ENCODE data around the gene HDAC4. TPM values are rescaled to one million over a fixed set of nuclear protein-coding genes. Genes with fewer than 3 reads are reported as not detected.

HDAC4 gene
- total RNA-seq, 1 experiment from 2014 or later: 47.6 TPM

GRCh38 chr2:239396881-239397681, 3.7 kb downstream of the HDAC4 start:
- Histone ChIP-seq H3K4me2 (ENCODE audit: low read length) (no peak overlapping the region), H3K79me2 (ENCODE audit: insufficient read depth, low read length) (peaks cover 78% of the 10 kb centered on the region), H3K9me2 (ENCODE audit: insufficient read depth) (no peaks in the 10 kb centered on the region), H3K9ac (ENCODE audit: low read length) (no peak overlapping the region), H3K27ac (ENCODE audit: low read depth, low read length) (no peak overlapping the region), H3K9me3 (ENCODE audit: control insufficient read depth in 1 of 2, insufficient read depth in 1 of 2, low read depth in 1 of 2, low read length in 2 of 2) (no peaks in the 10 kb centered on the region), H3K36me3 (ENCODE audit: control insufficient read depth in 1 of 2, insufficient read depth in 2 of 2, low read length in 2 of 2) (no peaks in the 10 kb centered on the region; a peak in 1 of 4 replicates), H3K27me3 (ENCODE audit: insufficient read depth, low read length) (no peaks in the 10 kb centered on the region), H3K4me3 (replicated peaks in 1 of 2; ENCODE audit: low read depth in 1 of 2, low read length in 2 of 2) (no peak overlapping the region), H3K4me1 (ENCODE audit: control insufficient read depth in 1 of 2, insufficient read depth in 2 of 2, low read length in 2 of 2) (peaks cover 8 to 25% of the 10 kb centered on the region in 2 experiments; a peak in 3 of 4 replicates), H4K20me1 (ENCODE audit: insufficient read depth) (no peaks in the 10 kb centered on the region), H2AFZ (ENCODE audit: low read depth, low read length, poor library complexity, severe bottlenecking) (no peak overlapping the region)
- ATAC-seq (no peak), DNase-seq (ENCODE audit: low read depth, low spot score) (no peak)
- no TSS peak for BruUV-seq (replicated peaks)
- TF ChIP-seq MAX (IDR thresholded peaks at IDR 0.05) (0 out of 2 replicates have a peak, but pooled peaks have one; percentile 20), CBX3 (IDR thresholded peaks at IDR 0.05; ENCODE audit: low read depth) (no peak), ELF1 (IDR thresholded peaks at IDR 0.05; ENCODE audit: borderline replicate concordance, low read depth) (no peak), FOSL1 (IDR thresholded peaks at IDR 0.05; ENCODE audit: low read depth) (no peak), JUND (IDR thresholded peaks at IDR 0.05) (no peak), RAD21 (IDR thresholded peaks at IDR 0.05; ENCODE audit: low read depth) (peak; percentile 66)
- TF ChIP-seq, protein P1, sequence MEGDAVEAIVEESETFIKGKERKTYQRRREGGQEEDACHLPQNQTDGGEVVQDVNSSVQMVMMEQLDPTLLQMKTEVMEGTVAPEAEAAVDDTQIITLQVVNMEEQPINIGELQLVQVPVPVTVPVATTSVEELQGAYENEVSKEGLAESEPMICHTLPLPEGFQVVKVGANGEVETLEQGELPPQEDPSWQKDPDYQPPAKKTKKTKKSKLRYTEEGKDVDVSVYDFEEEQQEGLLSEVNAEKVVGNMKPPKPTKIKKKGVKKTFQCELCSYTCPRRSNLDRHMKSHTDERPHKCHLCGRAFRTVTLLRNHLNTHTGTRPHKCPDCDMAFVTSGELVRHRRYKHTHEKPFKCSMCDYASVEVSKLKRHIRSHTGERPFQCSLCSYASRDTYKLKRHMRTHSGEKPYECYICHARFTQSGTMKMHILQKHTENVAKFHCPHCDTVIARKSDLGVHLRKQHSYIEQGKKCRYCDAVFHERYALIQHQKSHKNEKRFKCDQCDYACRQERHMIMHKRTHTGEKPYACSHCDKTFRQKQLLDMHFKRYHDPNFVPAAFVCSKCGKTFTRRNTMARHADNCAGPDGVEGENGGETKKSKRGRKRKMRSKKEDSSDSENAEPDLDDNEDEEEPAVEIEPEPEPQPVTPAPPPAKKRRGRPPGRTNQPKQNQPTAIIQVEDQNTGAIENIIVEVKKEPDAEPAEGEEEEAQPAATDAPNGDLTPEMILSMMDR (IDR thresholded peaks at IDR 0.05 in 2 of 3, conservative IDR thresholded peaks at IDR 0.05 in 1 of 3; ENCODE audit: borderline replicate concordance in 1 of 3, insufficient read depth in 1 of 3, low read depth in 2 of 3, low read length in 2 of 3): peak in 2 of 3 experiments; percentile 19 to 38; a peak in 3 of 6 replicates
- RAD21 ChIA-PET (ENCODE audit: low non-redundant PET in 1 of 2, low total read pairs in 2 of 2, uncharacterized antibody in 2 of 2, unreplicated experiment in 2 of 2): no interaction called here
- intact Hi-C loops (cut with micrococcal nuclease): loop anchor here (5.0 to 10.0 kb wide), 3 partner anchors 130 to 598 kb away; no protein-coding TSS in a partner anchor
- CTCF ChIA-PET: no interaction called here
- POLR2A ChIA-PET: no interaction called here
